Stimulated activated CD4-positive, alpha-beta T cell treated with anti-CD3 and anti-CD28 coated beads, Interleukin-4, amount 100 ng/mL, for 1 hour (primary cell): ENCODE data around the gene SRP54.
A peak's percentile ranks its signal among the peaks of the same experiment; 100 is the strongest.
"Not testable (repeated sequence)": the region's sequence is repeated elsewhere in the genome, so short reads cannot be mapped to it uniquely, and the experiment has no call there.

Source experiments
- DNase-seq: peaks from one replicate; pipeline ENCODE4 v3.0.0-alpha.2; 2020

Gene SRP54

GRCh38 chr14:34982421-34983147, at the start of gene SRP54:
Gene SRP54 (plus strand): TSS chr14:34982992. CDS start chr14:34996710, 13,718 bp downstream.
- DNase-seq = peak; percentile 100

GRCh38 chr14:34933301-34933700, 49.5 kb upstream of the SRP54 start:
- no peak for DNase-seq

- DNase-seq = no peak
Measured at GRCh38 chr14:34935488-34935887, 47.3 kb upstream of the SRP54 start.

- no peak for DNase-seq
Measured at GRCh38 chr14:34937442-34937841, 45.4 kb upstream of the SRP54 start.

- no peak for DNase-seq
Measured at GRCh38 chr14:34937876-34938275, 44.9 kb upstream of the SRP54 start.

- no peak for DNase-seq
Measured at GRCh38 chr14:34943506-34943905, 39.3 kb upstream of the SRP54 start.

- no peak for DNase-seq
Measured at GRCh38 chr14:34944744-34945143, 38.0 kb upstream of the SRP54 start.

GRCh38 chr14:34946699-34947098, 36.1 kb upstream of the SRP54 start:
- DNase-seq = no peak

- no peak for DNase-seq
Measured at GRCh38 chr14:34951286-34951685, 31.5 kb upstream of the SRP54 start.

- DNase-seq = no peak
Measured at GRCh38 chr14:34956931-34957330, 25.9 kb upstream of the SRP54 start.

GRCh38 chr14:34957771-34958286, 25.0 kb upstream of the SRP54 start:
- DNase-seq = no peak

- not testable (repeated sequence) for DNase-seq
Measured at GRCh38 chr14:34962106-34962505, 20.7 kb upstream of the SRP54 start.

GRCh38 chr14:34964977-34965764, 17.6 kb upstream of the SRP54 start:
- DNase-seq = no peak

- DNase-seq = no peak
Measured at GRCh38 chr14:34965912-34966311, 16.9 kb upstream of the SRP54 start.

GRCh38 chr14:34966413-34966812, 16.4 kb upstream of the SRP54 start:
- no peak for DNase-seq

GRCh38 chr14:34970665-34971064, 12.1 kb upstream of the SRP54 start:
- DNase-seq = no peak

- DNase-seq = no peak
Measured at GRCh38 chr14:34971381-34971780, 11.4 kb upstream of the SRP54 start.

GRCh38 chr14:34971801-34972200, 11.0 kb upstream of the SRP54 start:
- DNase-seq = no peak

- DNase-seq = no peak
Measured at GRCh38 chr14:34978444-34978843, 4.3 kb upstream of the SRP54 start.

GRCh38 chr14:34980337-34980900, 2.4 kb upstream of the SRP54 start:
- DNase-seq = no peak

GRCh38 chr14:34981743-34982420, 910 bp upstream of the SRP54 start:
- peak; percentile 40 for DNase-seq

GRCh38 chr14:34983148-34983760, 462 bp downstream of the SRP54 start:
- no peak for DNase-seq

- DNase-seq = no peak
Measured at GRCh38 chr14:34983786-34984185, 994 bp downstream of the SRP54 start.
